Activated CD8-positive, alpha-beta memory T cell treated with anti-CD3 and anti-CD28 coated beads for 1 hour (primary cell): ENCODE data around the gene TTLL5.

Source experiments
- DNase-seq, 2 donors: peaks; one replicate each; pipeline ENCODE4 v3.0.0-alpha.2; 2020; ENCODE audit warnings: low read depth in 1 of 2; ENCODE audit errors: extremely low read depth in 1 of 2

TTLL5 gene

DNA sequence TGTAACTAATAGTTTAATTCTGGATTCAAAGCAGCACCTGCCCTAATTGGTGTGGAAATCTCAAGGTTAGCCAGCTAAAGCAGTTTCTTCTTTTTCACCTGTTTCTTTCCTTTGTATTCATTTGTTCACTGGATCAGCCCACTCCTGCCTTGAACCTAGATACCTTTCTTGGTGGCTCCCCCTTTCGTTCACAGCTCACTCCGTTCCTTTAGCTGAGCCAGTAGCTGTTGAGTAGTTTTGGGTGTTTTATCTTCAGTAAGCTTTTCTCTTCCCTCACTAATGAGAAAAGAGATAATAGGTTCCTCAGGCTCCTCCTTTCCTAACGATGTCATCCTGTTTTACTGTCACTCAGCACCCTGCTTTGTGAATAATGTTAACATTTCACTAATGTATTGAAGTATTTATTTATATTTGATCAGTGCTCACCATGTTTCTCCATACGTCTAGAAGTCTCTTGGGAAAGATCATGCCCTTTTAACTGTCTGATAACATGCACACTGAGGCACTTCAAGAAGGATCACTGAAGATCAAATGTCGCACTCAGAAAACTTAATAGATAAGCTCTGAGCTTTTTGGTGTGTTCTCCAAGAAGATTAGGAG, 199.6 kb downstream of the TTLL5 start:
- DNase-seq: no peak

GRCh38 chr14:75861161-75861621, 200.1 kb downstream of the TTLL5 start:
- no peak for DNase-seq

DNA sequence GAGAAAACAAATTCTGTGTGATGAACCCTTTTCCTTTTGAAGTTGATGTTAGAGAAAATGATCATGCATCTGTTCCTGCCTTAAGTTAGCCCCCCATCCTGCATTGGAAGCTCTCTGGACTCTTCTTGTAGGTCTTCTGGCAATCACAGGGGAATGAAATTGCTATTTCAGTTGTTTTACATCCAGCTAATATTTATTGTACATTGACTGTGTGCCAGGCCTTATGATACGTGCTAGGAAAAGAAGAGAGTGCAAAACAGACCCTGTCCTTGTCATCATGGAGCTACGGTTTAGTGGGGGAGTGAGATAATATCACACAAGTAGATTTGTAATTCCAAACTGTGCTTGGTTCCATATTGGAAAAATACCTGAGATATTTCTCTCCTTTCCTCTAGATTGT, 202.2 kb downstream of the TTLL5 start:
- DNase-seq: no peak

DNA sequence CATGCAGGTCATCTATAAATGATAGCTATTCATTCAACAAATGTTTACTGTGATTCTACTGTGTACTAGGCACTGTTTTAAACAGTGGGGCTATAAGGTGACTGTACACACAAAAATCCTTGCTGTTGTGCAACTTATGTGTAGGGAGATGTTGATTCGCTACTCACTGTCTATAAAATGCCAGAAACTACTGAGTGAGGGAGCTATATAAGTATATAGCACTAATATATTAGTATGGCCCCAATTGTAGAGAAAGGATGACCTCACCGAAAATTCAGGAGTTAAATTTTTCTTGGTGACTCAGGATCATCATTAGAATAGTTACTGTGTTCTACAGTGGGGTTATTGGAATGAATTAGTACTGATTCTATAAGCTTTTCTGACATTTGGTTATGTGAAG, 203.3 kb downstream of the TTLL5 start:
- DNase-seq: no peak

GRCh38 chr14:75865531-75865930, 204.5 kb downstream of the TTLL5 start:
- no peak for DNase-seq

GRCh38 chr14:75866970-75867369, 205.9 kb downstream of the TTLL5 start:
- no peak for DNase-seq

DNA sequence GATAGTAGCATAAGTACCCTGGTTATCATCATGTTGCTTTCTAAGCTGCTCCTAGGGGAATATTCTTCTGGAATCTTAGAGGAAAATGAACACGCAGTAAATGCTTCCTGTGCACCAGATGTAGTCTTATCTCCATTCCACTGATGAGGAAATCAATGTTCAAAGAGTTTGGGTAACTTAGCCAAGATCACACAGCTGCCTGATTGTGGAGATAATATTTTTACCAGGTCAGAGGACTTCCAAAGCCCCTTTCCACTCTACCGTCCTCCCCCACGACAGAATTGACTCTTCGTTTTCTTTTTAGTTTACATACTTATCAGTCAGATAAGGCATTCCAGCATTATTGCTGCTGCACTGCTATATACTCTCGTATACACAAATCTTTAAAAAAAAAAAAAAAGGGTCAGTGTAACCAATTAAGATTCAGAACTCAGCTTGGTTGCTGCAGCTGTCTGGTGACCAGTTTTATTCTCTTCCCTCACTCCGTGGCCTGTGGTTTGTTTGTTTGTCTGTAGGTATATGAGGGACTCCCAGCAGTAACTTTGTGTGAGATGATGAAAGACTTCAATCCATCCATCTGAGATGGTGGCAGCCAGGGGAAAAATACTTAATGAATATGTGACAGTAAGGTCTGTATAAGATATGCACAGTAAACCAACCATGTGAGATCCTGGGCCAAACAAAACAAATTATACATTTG, 210.3 kb downstream of the TTLL5 start:
- DNase-seq: no peak

- DNase-seq: no peak
These were observed 214.9 kb downstream of the TTLL5 start for GRCh38 chr14:75875958-75876357.

DNA sequence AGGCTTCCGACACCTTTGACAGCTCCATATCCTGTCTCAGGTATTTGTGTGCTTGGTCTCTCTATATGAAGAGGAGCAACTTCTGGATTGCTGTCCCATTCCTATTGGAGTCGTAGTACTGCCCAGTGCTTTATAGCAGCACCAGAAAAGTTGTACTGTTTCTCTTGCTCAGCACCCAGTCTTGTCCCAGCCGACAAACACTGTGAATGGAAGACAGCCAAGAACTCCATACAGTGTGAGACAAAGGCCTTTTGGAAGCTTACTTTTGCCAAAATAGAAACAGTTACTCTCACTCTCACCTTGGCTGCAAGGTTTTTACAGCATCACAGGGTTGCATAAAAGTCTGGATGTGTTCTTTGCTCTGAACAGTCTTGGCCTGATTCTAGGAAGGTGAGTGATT, 215.5 kb downstream of the TTLL5 start:
- no peak for DNase-seq

DNA sequence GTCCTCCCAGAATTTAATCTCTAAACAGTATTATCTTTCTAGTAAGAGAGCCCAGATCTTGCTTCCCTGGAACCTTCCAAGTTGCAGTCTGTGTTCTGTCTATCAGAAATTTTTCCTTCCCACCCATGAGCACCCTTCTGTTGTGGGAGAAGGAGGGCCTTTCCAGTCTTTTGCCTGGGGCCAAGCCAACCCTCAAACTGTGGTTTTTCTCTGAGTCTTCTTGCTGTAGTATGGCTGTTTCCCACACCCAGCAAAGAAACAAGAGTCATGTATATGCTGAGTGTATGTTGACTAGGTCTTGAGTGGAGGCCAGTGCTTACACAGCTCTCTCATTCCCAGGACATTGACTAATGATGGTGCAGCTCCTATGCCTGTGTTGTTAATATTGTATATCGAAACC, 216.2 kb downstream of the TTLL5 start:
- no peak for DNase-seq

DNA sequence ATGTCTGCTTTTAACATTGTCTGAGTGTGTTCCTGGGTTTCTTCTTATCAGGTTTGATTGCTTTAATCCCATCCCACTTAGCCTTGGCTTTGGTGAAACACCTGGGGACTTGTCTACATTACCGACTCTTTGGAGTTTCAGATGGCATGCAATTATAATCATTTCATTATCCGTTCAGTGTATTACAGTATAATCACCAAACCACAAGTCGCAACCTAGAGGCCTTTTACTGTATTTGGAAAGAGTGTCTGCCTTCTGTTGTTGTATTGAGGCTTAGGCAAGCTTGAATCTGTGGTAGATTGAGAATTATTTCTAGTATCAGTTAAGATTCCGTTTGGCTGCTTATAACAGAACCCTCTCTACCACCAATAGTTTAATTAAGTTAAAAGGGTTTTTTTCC, 216.8 kb downstream of the TTLL5 start:
- no peak for DNase-seq

DNA sequence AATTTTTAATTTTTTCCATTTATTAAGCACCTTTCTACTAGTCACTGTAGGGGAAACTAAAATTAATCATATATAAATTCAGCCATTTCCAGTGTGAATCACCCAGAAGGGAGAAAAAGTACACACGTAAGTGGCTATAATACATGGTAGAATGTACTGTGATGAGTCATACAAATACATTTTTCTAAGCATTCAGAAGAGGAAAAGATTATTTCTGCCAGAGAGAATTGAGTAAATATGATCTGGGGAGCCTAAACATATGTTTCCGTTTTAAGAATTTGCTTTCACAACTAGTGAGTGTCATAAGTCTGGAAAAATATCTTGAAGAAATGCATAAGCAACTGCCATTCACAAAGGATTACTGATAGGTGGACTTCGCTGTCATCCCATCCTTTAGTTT, 218.0 kb downstream of the TTLL5 start:
- DNase-seq: no peak

DNA sequence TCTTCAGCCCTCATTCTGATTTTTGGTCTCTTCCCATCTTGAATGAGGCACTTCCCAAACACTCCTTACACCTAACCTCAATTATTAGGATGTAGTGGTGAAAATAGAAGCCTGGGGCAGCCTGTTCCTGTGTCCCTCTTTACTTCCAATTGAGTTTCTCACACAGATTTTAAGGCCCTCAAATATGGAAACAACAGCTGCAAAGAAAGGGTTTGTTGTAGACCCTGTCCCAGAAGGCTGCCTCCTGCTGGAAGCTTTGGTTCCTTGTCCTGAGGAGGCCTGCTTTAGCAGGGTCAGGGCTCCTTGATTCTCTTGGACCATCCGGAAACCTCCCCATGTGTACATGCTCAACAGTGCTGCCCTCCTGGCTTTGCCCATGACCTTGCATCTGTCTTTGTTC, 219.5 kb downstream of the TTLL5 start:
- no peak for DNase-seq

DNA sequence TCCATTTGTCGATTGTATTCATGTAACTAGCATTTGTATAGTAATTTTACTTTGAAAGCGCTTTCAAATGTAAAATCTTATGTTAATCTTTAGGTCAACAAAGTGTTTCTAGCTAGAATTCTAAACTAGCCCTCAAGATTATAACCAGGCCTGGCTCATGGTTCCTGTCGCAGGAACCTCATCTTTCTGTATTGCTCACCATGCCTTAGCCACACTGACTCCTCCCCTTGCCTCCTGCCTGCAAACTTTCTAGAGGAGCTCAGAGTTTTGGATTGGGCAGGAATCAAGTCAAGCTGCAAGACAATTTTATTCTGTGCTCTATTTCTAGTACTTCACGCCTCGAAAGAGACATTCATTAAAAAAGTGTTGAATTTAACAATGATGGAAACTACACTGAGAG, 220.9 kb downstream of the TTLL5 start:
- no peak for DNase-seq

DNA sequence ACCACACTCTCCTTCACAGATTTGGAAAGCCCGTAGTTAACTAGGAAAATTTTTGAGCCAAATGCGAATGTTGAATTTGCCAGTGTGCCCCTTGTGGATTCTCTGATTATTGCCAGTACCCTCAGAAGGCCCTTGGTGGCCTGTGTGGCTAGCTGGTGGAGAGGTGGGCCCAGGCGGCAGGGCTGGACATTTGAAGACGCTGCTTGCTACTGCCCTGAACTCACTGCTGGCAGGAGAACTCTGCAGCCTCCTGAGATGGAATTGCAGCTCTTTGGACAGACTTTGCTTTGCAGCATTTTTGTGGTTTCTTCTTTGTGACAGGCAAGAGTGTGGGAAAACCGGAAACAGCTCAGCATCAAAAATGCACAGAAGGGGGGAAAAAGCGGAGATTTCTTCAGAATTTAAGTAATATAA, 223.2 kb downstream of the TTLL5 start:
- no peak for DNase-seq

- DNase-seq: no peak
These were observed 224.8 kb downstream of the TTLL5 start for GRCh38 chr14:75885829-75886228.

DNA sequence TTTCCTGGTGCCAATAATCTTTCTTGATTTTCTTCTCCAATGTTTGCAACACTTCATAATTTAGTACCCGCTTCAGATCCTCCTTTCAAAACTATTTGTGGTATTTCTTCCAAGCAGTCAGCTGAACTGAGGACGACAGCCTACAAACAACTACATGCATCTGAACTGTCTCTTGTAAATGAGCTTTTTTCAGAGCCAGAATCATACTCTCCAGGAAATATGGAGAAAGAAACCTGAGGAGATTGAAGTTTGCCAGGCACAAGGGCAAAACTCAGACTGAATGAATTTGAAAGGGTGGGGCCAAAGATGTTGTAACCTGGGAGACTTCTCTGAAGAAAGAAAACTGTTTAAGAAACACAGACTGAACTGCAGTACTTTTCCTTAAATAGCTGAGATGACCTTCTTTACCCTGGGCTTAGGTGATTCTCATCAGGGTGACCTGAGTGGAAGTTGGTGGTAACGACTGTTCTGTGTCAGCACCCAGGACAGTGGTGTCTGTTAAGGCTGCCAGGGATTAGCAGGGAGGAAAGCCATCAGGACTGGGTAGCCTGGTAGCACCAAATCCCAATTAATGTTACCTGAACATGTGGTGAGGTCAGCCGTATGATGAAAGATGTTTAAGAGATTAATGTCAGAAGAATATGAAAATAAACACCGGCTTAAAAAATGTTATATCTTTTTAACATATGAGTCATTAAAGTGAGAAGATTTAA, 225.7 kb downstream of the TTLL5 start:
- DNase-seq: no peak

DNA sequence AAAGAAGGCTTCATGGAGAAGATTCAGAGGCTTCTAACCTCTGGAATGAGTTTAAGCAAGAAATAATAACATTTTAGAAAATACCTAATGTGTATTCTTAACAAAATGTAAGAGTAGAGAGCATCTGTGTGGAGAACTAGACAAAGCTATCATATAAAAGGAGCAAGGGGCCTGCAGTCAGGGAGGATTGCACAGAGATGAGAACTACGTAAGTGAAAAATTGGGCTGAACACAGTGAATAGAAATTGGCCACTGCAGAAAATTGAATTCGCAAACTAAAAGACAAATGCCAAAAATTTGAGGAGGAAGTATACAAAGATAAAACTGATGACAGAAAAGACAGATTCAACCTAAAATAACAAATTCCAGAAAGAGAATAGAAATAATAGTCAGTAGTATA, 227.9 kb downstream of the TTLL5 start:
- DNase-seq: no peak

DNA sequence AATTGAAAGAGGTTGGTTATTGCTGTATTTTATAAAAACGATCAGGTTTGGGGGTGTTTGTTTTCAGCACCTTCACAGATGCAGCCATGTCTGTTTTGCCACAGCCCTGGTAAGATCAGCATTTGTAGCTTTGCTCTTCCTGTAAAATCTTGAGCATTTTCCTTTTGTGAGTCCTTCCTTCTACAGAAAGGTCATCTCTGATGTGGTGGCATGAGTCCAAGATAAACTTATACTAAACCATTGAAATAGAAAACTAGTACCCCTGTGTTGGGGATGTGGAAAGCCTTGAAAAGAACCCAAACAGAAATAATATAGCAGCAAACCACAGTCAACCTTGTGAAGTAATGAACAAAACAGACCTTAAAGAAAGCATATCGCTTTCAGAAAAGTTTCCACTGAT, 235.3 kb downstream of the TTLL5 start:
- no peak for DNase-seq

- no peak for DNase-seq
These were observed 243.3 kb downstream of the TTLL5 start for GRCh38 chr14:75904311-75904710.

DNA sequence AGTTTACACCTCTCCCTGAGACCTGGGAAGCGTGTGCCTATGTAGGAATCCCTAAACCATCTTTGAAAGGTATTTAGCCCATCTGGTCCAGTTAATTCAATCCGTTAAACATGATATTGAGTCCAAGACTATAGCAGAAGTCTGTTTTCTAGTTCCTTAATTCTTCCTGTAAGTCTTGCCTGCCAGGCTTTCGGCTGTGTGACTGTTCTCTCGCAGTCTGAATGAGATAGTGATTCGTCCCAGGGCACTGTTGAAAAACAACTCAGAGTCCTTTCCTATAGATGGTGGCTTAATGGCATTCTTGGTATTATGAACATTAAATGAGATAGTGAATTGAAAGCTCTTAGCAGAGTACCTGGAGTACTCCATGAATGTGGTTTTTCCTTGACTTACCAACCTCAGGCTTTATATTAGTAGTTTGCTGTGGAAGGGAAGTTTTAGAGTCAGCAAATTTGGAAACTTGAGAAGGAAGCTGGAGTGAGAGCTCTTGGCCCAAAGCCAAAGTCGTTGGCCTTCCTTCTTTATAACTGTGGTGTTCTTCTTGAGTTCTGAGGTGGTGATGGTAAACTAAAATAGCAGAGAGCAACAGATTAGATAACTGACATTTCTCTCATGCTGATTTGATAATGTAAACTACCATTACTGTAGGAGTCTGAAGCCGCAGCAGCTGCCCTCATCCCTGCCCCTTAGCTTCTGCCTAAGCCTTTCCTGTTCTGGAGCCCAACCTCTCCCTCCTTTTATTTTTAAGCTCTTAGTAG, 244.3 kb downstream of the TTLL5 start:
- DNase-seq: no peak
